Upper lobe of left lung (tissue), 4 donors: ENCODE measurements around the gene ERP27.

Experiments
- EP300 ChIP-seq, 4 donors: sonication (generic); formaldehyde crosslinking; IDR thresholded peaks; one replicate each; pipeline ENCODE4 v1.5.1; 2017; ENCODE audit warnings: antibody characterized with exemption in 4 of 4, control low read depth in 2 of 4
- POLR2A ChIP-seq, 4 donors: fragments of 450-650 bp; IDR thresholded peaks; one replicate each; pipeline ENCODE4 v1.5.1; 2016 to 2017; ENCODE audit warnings: antibody characterized with exemption in 4 of 4, mild to moderate bottlenecking in 2 of 4
- POLR2AphosphoS5 ChIP-seq, 2 donors: sonication (generic); formaldehyde crosslinking; IDR thresholded peaks; one replicate each; pipeline ENCODE4 v1.5.1; 2017; ENCODE audit warnings: antibody characterized with exemption in 2 of 2
- TF ChIP-seq, protein P1 (sequence below), 6 experiments: fragments of 450-650 bp in 4 of 6; fragments of 200-600 bp in 2 of 6; sonication (generic) in 2 of 6; IDR thresholded peaks; one replicate each; pipeline ENCODE4 v1.5.1; 2016 to 2019; ENCODE audit warnings: antibody characterized with exemption in 6 of 6

DNA sequence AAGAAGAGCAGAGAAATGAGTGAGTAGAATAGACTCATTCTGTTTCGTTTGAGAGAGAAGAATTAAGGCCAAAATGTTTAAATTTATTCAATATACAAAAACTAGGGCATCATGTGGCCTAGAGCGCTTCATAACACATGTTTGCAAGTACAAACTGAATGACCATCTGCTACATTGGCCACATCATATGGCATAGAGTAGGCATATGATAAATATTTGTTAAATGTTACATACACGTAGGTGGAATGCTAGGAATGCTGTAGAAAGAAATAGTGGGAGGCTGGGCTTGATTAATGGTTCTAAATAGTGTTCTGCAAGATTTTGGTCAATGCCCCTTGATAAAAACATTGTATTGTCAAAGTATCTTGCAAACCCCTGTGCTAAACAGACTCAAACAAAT lies 63.5 kb downstream of the ERP27 start:
- TF ChIP-seq POLR2AphosphoS5 (IDR thresholded peaks at IDR 0.05) (no peak), POLR2A (IDR thresholded peaks at IDR 0.05) (no peak), EP300 (IDR thresholded peaks at IDR 0.05) (no peak)
- TF ChIP-seq, protein P1, sequence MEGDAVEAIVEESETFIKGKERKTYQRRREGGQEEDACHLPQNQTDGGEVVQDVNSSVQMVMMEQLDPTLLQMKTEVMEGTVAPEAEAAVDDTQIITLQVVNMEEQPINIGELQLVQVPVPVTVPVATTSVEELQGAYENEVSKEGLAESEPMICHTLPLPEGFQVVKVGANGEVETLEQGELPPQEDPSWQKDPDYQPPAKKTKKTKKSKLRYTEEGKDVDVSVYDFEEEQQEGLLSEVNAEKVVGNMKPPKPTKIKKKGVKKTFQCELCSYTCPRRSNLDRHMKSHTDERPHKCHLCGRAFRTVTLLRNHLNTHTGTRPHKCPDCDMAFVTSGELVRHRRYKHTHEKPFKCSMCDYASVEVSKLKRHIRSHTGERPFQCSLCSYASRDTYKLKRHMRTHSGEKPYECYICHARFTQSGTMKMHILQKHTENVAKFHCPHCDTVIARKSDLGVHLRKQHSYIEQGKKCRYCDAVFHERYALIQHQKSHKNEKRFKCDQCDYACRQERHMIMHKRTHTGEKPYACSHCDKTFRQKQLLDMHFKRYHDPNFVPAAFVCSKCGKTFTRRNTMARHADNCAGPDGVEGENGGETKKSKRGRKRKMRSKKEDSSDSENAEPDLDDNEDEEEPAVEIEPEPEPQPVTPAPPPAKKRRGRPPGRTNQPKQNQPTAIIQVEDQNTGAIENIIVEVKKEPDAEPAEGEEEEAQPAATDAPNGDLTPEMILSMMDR (IDR thresholded peaks at IDR 0.05), result no peak
